Trophoblast cell (in vitro differentiated cells and primary cell): ENCODE measurements around the gene ARHGAP26.

ENCODE experiments used
- DNase-seq, 2 donors: peaks; one replicate each; pipeline ENCODE4 v3.0.0-alpha.2; 2016
- H2AFZ ChIP-seq: 2 replicates; pipeline ENCODE4 v1.6.1; 2013; ENCODE audit warnings: low read length, moderate library complexity, mild to moderate bottlenecking; ENCODE audit not compliant: insufficient read depth, poor library complexity
- H2AK5ac ChIP-seq: 2 replicates; pipeline ENCODE4 v1.6.1; 2013; ENCODE audit warnings: mild to moderate bottlenecking, low read length
- H2BK120ac ChIP-seq: 2 replicates; pipeline ENCODE4 v1.6.1; 2013; ENCODE audit warnings: low read length, mild to moderate bottlenecking, moderate library complexity; ENCODE audit not compliant: insufficient read depth, poor library complexity
- H2BK12ac ChIP-seq: 2 replicates; pipeline ENCODE4 v1.6.1; 2013; ENCODE audit warnings: mild to moderate bottlenecking, low read length, moderate library complexity
- H2BK5ac ChIP-seq: 2 replicates; pipeline ENCODE4 v1.6.1; 2013; ENCODE audit warnings: low read length, low read depth, moderate library complexity, mild to moderate bottlenecking; ENCODE audit not compliant: poor library complexity
- H3K14ac ChIP-seq: 2 replicates; pipeline ENCODE4 v1.6.1; 2013; ENCODE audit warnings: mild to moderate bottlenecking, low read length
- H3K18ac ChIP-seq: 2 replicates; pipeline ENCODE4 v1.6.1; 2013; ENCODE audit warnings: mild to moderate bottlenecking, low read length
- H3K23ac ChIP-seq: 2 replicates; pipeline ENCODE4 v1.6.1; 2013; ENCODE audit warnings: low read length
- H3K27ac ChIP-seq: 2 replicates; pipeline ENCODE4 v1.5.1; 2013; ENCODE audit warnings: low read depth, mild to moderate bottlenecking, inconsistent platforms, low read length, moderate library complexity
- H3K27me3 ChIP-seq: 2 replicates; pipeline ENCODE4 v1.6.1; 2013; ENCODE audit warnings: inconsistent platforms, mild to moderate bottlenecking, low read length, moderate library complexity; ENCODE audit not compliant: insufficient read depth
- H3K36me3 ChIP-seq, 2 experiments: 1 replicate in 1 of 2; 2 replicates in 1 of 2; pipeline ENCODE4 v1.6.1; 2013; ENCODE audit warnings: low read length in 2 of 2, mild to moderate bottlenecking in 2 of 2, moderate library complexity in 1 of 2; ENCODE audit not compliant: insufficient read depth in 2 of 2, control insufficient read depth in 1 of 2
- H3K4ac ChIP-seq: 2 replicates; pipeline ENCODE4 v1.6.1; 2013; ENCODE audit warnings: low read depth, mild to moderate bottlenecking, low read length, moderate library complexity
- H3K4me1 ChIP-seq, 2 experiments: 1 replicate in 1 of 2; 2 replicates in 1 of 2; pipeline ENCODE4 v1.6.1; 2013; ENCODE audit warnings: low read length in 2 of 2, mild to moderate bottlenecking in 2 of 2, moderate library complexity in 1 of 2; ENCODE audit not compliant: insufficient read depth in 2 of 2, control insufficient read depth in 1 of 2
- H3K4me2 ChIP-seq: 2 replicates; pipeline ENCODE4 v1.6.1; 2013; ENCODE audit warnings: inconsistent platforms, mild to moderate bottlenecking, low read length, moderate library complexity
- H3K4me3 ChIP-seq: 2 replicates; pipeline ENCODE4 v1.5.1; 2013; ENCODE audit warnings: mild to moderate bottlenecking, low read depth, low read length, inconsistent platforms
- H3K79me1 ChIP-seq: one replicate; pipeline ENCODE4 v1.6.1; 2013; ENCODE audit warnings: low read length
- H3K79me2 ChIP-seq: 2 replicates; pipeline ENCODE4 v1.6.1; 2013; ENCODE audit warnings: low read length, mild to moderate bottlenecking; ENCODE audit not compliant: control insufficient read depth, insufficient read depth, poor library complexity
- H3K9ac ChIP-seq: 2 replicates; pipeline ENCODE4 v1.6.1; 2013; ENCODE audit warnings: mild to moderate bottlenecking, low read length
- H3K9me3 ChIP-seq: 2 replicates; pipeline ENCODE4 v1.6.1; 2013; ENCODE audit warnings: low read depth, mild to moderate bottlenecking, control low read depth, inconsistent platforms, low read length; ENCODE audit not compliant: insufficient read depth
- H4K12ac ChIP-seq: 2 replicates; pipeline ENCODE4 v1.6.1; 2013; ENCODE audit warnings: low read depth, mild to moderate bottlenecking, low read length, moderate library complexity
- H4K8ac ChIP-seq: 2 replicates; pipeline ENCODE4 v1.6.1; 2013; ENCODE audit warnings: low read depth, mild to moderate bottlenecking, low read length, moderate library complexity
- H4K91ac ChIP-seq: one replicate; pipeline ENCODE4 v1.6.1; 2013; ENCODE audit warnings: low read depth, mild to moderate bottlenecking, low read length, moderate library complexity
- WGBS: extraction: QIAGEN DNeasy Blood & Tissue Kit; methylation state at CpG from one replicate; pipeline ENCODE4 v1.1.7; 2013; ENCODE audit warnings: missing lambda C conversion rate; ENCODE audit not compliant: insufficient read length, insufficient coverage; ENCODE audit errors: extremely low coverage; 5-methylcytosine and 5-hydroxymethylcytosine counted together

The ARHGAP26 gene

DNA sequence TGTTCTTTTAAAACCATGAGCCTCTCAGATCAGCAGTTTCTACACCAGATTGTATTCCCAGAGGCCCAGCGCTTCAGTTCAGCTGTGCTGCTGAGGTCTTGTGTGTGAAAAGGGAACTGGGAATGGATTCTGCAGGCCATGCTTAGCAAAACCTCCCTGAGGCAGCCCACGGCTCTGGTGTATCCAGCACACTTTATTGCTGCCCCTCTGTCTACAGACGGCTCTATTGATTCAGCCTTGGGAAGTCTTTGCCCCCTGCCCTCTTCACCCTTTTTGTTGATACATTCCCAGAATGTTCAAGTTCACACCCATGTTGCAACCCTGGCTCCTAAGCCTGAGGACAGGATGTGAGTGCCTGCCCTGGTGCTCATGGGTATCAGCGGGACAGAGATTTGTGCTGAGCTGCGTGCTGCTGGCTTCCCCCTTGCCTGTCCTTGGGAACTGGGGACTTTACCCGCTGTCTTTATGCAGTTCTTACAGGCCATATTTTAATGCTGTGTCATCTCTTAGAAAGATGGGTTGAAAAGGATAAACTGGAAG, 37.3 kb downstream of the ARHGAP26 start:
- Histone ChIP-seq H3K18ac (no peak overlapping the region), H3K36me3 (no peaks in the 10 kb centered on the region), H3K79me2 (no peaks in the 10 kb centered on the region), H2AK5ac (no peak overlapping the region), H2BK12ac (no peak overlapping the region), H4K12ac (no peak overlapping the region), H3K4me3 (no peak overlapping the region), H3K27me3 (no peaks in the 10 kb centered on the region), H2BK5ac (no peak overlapping the region), H3K23ac (no peak overlapping the region), H3K27ac (no peak overlapping the region), H2BK120ac (no peak overlapping the region), H2AFZ (no peak overlapping the region), H3K79me1 (no peaks in the 10 kb centered on the region), H3K4me1 (peaks cover 3 to 4% of the 10 kb centered on the region in 2 experiments), H3K9ac (no peak overlapping the region), H4K91ac (no peak overlapping the region), H4K8ac (no peak overlapping the region), H3K4me2 (no peak overlapping the region), H3K4ac (no peak overlapping the region), H3K14ac (no peak overlapping the region), H3K9me3 (no peaks in the 10 kb centered on the region)
- WGBS: no CpG with 5 or more reads among the region's 6 CpGs
- DNase-seq: peak in 1 of 2 donors; percentile 30

DNA sequence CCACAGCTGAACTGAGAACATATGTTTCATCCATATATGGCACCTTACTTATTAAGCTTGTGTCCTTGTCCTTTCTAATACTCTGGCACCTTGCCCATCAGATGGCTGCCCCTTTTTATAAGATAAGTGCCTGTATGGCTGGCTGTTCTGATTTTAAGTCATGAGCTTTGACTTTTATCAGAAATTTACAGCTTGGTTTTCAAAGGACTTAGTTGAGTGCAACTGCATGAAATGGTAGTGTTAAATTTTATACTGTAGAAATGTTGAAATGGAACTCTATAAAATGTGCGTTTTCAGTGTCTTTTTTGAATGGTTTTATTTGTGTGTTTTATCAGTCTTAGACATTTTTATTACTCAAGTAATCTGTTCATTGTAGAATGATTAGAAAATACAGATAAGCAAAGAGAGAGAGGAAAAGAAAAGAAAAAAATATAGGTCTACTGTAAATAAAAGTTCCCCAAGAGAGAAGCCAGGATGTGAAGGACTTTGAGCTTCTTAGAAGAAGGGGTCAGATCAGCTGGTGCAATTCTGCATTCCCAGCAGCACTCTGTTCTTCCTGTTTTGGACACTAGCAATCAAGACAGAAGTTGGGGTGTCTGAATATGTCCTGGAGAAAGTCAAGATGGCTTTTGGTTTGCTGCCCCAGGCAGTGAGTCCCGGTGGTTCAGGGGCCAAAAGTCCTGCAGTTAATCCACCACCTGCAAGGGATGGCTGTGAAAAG, 38.9 kb downstream of the ARHGAP26 start:
- Histone ChIP-seq H2BK5ac (no peak overlapping the region), H3K79me1 (no peaks in the 10 kb centered on the region), H3K9ac (no peak overlapping the region), H3K18ac (no peak overlapping the region), H2AFZ (no peak overlapping the region), H4K8ac (no peak overlapping the region), H3K27ac (no peak overlapping the region), H3K4me1 (peaks cover 0 to 2% of the 10 kb centered on the region in 2 experiments), H2BK120ac (no peak overlapping the region), H2AK5ac (no peak overlapping the region), H3K79me2 (no peaks in the 10 kb centered on the region), H3K23ac (no peak overlapping the region), H4K91ac (no peak overlapping the region), H4K12ac (no peak overlapping the region), H3K4ac (no peak overlapping the region), H3K36me3 (no peaks in the 10 kb centered on the region), H3K14ac (no peak overlapping the region), H3K4me3 (no peak overlapping the region), H3K27me3 (no peaks in the 10 kb centered on the region), H2BK12ac (no peak overlapping the region), H3K9me3 (no peaks in the 10 kb centered on the region), H3K4me2 (no peak overlapping the region)
- no peak for DNase-seq
- WGBS: no CpG with 5 or more reads among the region's 2 CpGs

DNA sequence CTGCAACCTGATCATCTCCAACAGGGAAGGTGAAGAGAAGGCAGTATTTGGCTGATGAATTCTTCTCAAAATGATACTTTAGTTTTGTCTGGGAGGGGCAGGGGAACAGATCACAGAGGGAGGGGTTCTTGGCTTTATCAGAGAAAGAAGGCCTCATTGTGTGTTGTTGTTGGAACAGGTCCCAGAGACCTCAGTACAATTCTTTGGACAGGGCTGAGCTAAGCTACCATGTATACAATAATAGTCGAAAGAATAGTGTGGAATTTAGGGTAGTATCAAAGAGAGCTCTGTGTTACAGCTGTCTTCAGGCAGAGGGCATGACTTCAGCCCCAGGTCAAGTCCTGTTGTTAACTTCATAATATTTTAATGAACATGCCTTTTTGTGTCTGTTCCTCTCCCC, 39.9 kb downstream of the ARHGAP26 start:
- Histone ChIP-seq H3K79me1 (no peaks in the 10 kb centered on the region), H2BK5ac (no peak overlapping the region), H4K8ac (no peak overlapping the region), H3K4me3 (no peak overlapping the region), H4K91ac (no peak overlapping the region), H3K79me2 (no peaks in the 10 kb centered on the region), H3K9ac (no peak overlapping the region), H3K9me3 (no peaks in the 10 kb centered on the region), H3K4ac (no peak overlapping the region), H2BK12ac (no peak overlapping the region), H2AK5ac (no peak overlapping the region), H3K4me2 (no peak overlapping the region), H4K12ac (no peak overlapping the region), H3K36me3 (no peaks in the 10 kb centered on the region), H3K14ac (no peak overlapping the region), H2BK120ac (no peak overlapping the region), H3K4me1 (peaks cover 0 to 2% of the 10 kb centered on the region in 2 experiments), H3K27ac (no peak overlapping the region), H3K27me3 (no peaks in the 10 kb centered on the region), H2AFZ (no peak overlapping the region), H3K23ac (no peak overlapping the region), H3K18ac (no peak overlapping the region)
- WGBS: no CpG with 5 or more reads among the region's 1 CpG
- no peak for DNase-seq

DNA sequence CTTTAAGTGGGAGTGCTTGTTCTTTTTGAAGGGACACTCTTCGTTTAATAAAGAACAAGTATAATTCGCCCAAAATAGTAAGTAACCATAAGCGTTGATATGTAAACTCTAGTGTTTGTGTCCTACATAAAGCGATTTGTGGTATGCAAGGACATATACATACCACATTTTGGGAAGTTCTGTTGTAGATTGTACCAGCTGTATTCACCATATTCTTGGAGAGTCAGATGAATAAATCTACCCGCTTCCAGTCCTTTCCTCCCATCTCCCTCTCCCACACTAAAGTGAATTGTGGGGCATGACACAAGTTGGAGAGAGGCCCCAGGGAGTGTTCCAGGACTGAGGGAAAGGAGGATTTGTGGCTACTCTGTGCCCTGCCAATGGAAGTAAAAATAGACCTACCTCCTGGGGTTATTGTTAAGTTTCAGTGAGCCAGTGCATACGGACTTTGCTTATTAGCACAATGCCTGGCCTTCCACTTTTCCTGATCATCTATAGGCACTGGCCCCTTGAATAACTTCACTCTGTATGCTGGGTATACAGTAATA, 40.6 kb downstream of the ARHGAP26 start:
- H4K91ac ChIP-seq: no peak overlapping the region
- no peak overlapping the region for H3K4ac ChIP-seq
- H2BK12ac ChIP-seq: no peak overlapping the region
- no peak overlapping the region for H3K9ac ChIP-seq
- H3K36me3 ChIP-seq: no peaks in the 10 kb centered on the region
- H3K4me3 ChIP-seq: no peak overlapping the region
- no peak overlapping the region for H4K12ac ChIP-seq
- H4K8ac ChIP-seq: no peak overlapping the region
- DNase-seq: no peak
- H3K18ac ChIP-seq: no peak overlapping the region
- no peak overlapping the region for H3K4me2 ChIP-seq
- no peak overlapping the region for H3K23ac ChIP-seq
- H3K79me1 ChIP-seq: no peaks in the 10 kb centered on the region
- no peaks in the 10 kb centered on the region for H3K9me3 ChIP-seq
- no peak overlapping the region for H2BK120ac ChIP-seq
- no peak overlapping the region for H3K14ac ChIP-seq
- H3K4me1 ChIP-seq: peaks cover 0 to 2% of the 10 kb centered on the region in 2 experiments
- H2AFZ ChIP-seq: no peak overlapping the region
- H3K79me2 ChIP-seq: no peaks in the 10 kb centered on the region
- no peaks in the 10 kb centered on the region for H3K27me3 ChIP-seq
- WGBS: no CpG with 5 or more reads among the region's 6 CpGs
- no peak overlapping the region for H2BK5ac ChIP-seq
- H3K27ac ChIP-seq: no peak overlapping the region
- H2AK5ac ChIP-seq: no peak overlapping the region
